ENCODE data around the gene WWC2. TPM values are rescaled to one million over a fixed set of nuclear protein-coding genes. Genes with fewer than 3 reads are reported as not detected.

The WWC2 gene
- total and polyA plus RNA-seq, 2 experiments from 2014 or later = 50.5 to 74.2 TPM

DNA sequence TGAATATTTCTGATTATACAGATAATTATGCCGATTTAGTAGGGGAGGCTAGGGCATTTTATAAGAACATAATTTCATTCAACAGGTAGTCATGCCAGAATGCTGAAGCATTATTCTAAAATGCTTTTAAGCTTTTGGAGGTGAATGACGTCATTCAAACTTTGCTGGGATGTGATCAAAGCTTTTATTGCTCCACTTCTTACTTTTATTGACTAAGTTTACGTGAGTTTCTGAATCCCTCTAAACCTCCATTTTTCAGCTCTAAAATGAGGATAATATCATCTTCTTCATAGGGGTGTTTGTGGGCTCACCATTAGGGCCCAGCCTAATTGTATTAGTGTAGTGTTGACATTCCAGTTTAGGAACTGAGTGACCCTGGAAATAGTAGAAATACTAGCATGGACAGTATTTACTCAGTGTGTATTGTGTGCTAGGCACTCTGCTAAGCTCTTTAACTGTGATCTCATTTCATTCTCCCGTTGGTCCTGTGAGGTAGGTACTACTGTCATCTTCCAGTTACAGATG, 3.0 kb downstream of the WWC2 start:
- H3K4me3 ChIP-seq = peak overlapping the region; percentile 88
- peaks cover 72% of the 10 kb centered on the region for H3K79me2 ChIP-seq (replicated peaks; ENCODE audit: insufficient read depth)
- peaks cover 18% of the 10 kb centered on the region for H3K27me3 Mint-ChIP-seq (ENCODE audit: insufficient read depth, low read depth, poor library complexity)
- H2AFZ ChIP-seq = no peak overlapping the region
- no peaks in the 10 kb centered on the region for H3F3A ChIP-seq (replicated peaks; ENCODE audit: low read depth)
- 0 out of 2 replicates have a peak overlapping the region, but pooled peaks have one; percentile 8 for H3K27ac Mint-ChIP-seq
- TF ChIP-seq JUNB (IDR thresholded peaks at IDR 0.05; ENCODE audit: unreplicated experiment) (no peak), ZNF331 (CRISPR knock-in tag; IDR thresholded peaks at IDR 0.05; ENCODE audit: low read depth) (no peak)
- no peaks in the 10 kb centered on the region for H3K9me2 ChIP-seq (ENCODE audit: insufficient read depth)
- H3K27ac ChIP-seq (ENCODE audit: low read depth) = no peak overlapping the region
- no peaks in the 10 kb centered on the region for H3K36me3 ChIP-seq (ENCODE audit: insufficient read depth)
- H3K27me3 ChIP-seq (ENCODE audit: insufficient read depth) = no peaks in the 10 kb centered on the region
- H3K9me3 Mint-ChIP-seq = no peaks in the 10 kb centered on the region
- H3K4me1 Mint-ChIP-seq = peaks cover 52% of the 10 kb centered on the region
- peaks cover 19% of the 10 kb centered on the region for H4K20me1 ChIP-seq (replicated peaks; ENCODE audit: insufficient read depth)
- H3K4me2 ChIP-seq = peak overlapping the region; percentile 80
- H3K36me3 Mint-ChIP-seq (ENCODE audit: low read depth) = no peaks in the 10 kb centered on the region; the same call in 2 of the 3 replicates
- no peak for DNase-seq (ENCODE audit: low spot score)
- ATAC-seq = no peak
- H3K4me3 Mint-ChIP-seq = peak overlapping the region; percentile 87
- peaks cover 54% of the 10 kb centered on the region for H3K4me1 ChIP-seq (ENCODE audit: insufficient read depth)

GRCh38 chr4:183105092-183105491, 6.0 kb downstream of the WWC2 start:
- 0 out of 2 replicates have a peak overlapping the region, but pooled peaks have one; percentile 1 for H3K4me3 ChIP-seq
- peaks cover 80% of the 10 kb centered on the region for H3K4me1 ChIP-seq (ENCODE audit: insufficient read depth)
- no peaks in the 10 kb centered on the region for H3K9me2 ChIP-seq (ENCODE audit: insufficient read depth)
- H3K27me3 ChIP-seq (ENCODE audit: insufficient read depth) = no peaks in the 10 kb centered on the region
- peak; percentile 71 for DNase-seq (ENCODE audit: low spot score)
- H3K36me3 ChIP-seq (ENCODE audit: insufficient read depth) = no peaks in the 10 kb centered on the region
- H3K27me3 Mint-ChIP-seq (ENCODE audit: insufficient read depth, low read depth, poor library complexity) = peaks cover 10% of the 10 kb centered on the region
- H3K4me1 Mint-ChIP-seq = peaks cover 66% of the 10 kb centered on the region
- H3K9me3 Mint-ChIP-seq = no peaks in the 10 kb centered on the region
- peak overlapping the region; percentile 87 for H3K27ac ChIP-seq (ENCODE audit: low read depth)
- no peaks in the 10 kb centered on the region; the same call in 2 of the 3 replicates for H3K36me3 Mint-ChIP-seq (ENCODE audit: low read depth)
- peak overlapping the region; percentile 5 for H3K4me2 ChIP-seq
- H3F3A ChIP-seq (replicated peaks; ENCODE audit: low read depth) = no peaks in the 10 kb centered on the region
- TF ChIP-seq, protein P1, sequence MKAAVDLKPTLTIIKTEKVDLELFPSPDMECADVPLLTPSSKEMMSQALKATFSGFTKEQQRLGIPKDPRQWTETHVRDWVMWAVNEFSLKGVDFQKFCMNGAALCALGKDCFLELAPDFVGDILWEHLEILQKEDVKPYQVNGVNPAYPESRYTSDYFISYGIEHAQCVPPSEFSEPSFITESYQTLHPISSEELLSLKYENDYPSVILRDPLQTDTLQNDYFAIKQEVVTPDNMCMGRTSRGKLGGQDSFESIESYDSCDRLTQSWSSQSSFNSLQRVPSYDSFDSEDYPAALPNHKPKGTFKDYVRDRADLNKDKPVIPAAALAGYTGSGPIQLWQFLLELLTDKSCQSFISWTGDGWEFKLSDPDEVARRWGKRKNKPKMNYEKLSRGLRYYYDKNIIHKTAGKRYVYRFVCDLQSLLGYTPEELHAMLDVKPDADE (IDR thresholded peaks at IDR 0.05) = no peak
- TF ChIP-seq POLR2AphosphoS5 (IDR thresholded peaks at IDR 0.05; ENCODE audit: low read depth) (0 out of 2 replicates have a peak, but pooled peaks have one; percentile 14), NANOG (IDR thresholded peaks at IDR 0.05; ENCODE audit: borderline replicate concordance) (peak; percentile 38; the same call in 1 of the 2 replicates), STAT1 (IDR thresholded peaks at IDR 0.05; ENCODE audit: unreplicated experiment) (no peak)
- peak; percentile 76 for ATAC-seq
- peaks cover 98% of the 10 kb centered on the region for H3K79me2 ChIP-seq (replicated peaks; ENCODE audit: insufficient read depth)
- H2AFZ ChIP-seq = no peak overlapping the region
- H4K20me1 ChIP-seq (replicated peaks; ENCODE audit: insufficient read depth) = peaks cover 33% of the 10 kb centered on the region
- H3K27ac Mint-ChIP-seq = peak overlapping the region; percentile 96
- peak overlapping the region; percentile 32; the same call in 1 of the 3 replicates for H3K4me3 Mint-ChIP-seq

- H2AFZ ChIP-seq = no peak overlapping the region
- TF ChIP-seq, protein P2, sequence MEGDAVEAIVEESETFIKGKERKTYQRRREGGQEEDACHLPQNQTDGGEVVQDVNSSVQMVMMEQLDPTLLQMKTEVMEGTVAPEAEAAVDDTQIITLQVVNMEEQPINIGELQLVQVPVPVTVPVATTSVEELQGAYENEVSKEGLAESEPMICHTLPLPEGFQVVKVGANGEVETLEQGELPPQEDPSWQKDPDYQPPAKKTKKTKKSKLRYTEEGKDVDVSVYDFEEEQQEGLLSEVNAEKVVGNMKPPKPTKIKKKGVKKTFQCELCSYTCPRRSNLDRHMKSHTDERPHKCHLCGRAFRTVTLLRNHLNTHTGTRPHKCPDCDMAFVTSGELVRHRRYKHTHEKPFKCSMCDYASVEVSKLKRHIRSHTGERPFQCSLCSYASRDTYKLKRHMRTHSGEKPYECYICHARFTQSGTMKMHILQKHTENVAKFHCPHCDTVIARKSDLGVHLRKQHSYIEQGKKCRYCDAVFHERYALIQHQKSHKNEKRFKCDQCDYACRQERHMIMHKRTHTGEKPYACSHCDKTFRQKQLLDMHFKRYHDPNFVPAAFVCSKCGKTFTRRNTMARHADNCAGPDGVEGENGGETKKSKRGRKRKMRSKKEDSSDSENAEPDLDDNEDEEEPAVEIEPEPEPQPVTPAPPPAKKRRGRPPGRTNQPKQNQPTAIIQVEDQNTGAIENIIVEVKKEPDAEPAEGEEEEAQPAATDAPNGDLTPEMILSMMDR (conservative IDR thresholded peaks at IDR 0.05; ENCODE audit: low read depth in 2 of 2) = peak in 1 of 2 experiments; percentile 47; a peak in 3 of 4 replicates
- TF ChIP-seq, protein P1 (IDR thresholded peaks at IDR 0.05) = no peak
- peak overlapping the region; percentile 19; the same call in 1 of the 2 replicates for H3K4me2 ChIP-seq
- H3F3A ChIP-seq (replicated peaks; ENCODE audit: low read depth) = no peaks in the 10 kb centered on the region
- DNase-seq (ENCODE audit: low spot score) (peak; percentile 43), ATAC-seq (no peak)
- no peaks in the 10 kb centered on the region for H3K9me3 Mint-ChIP-seq
- H3K27ac Mint-ChIP-seq = peak overlapping the region; percentile 85
- no peaks in the 10 kb centered on the region for H3K27me3 ChIP-seq (ENCODE audit: insufficient read depth)
- H3K4me1 ChIP-seq (ENCODE audit: insufficient read depth) = peaks cover 75% of the 10 kb centered on the region
- no peak overlapping the region for H3K4me3 ChIP-seq
- peak overlapping the region; percentile 61; the same call in 1 of the 2 replicates for H3K27ac ChIP-seq (ENCODE audit: low read depth)
- no peaks in the 10 kb centered on the region for H3K9me2 ChIP-seq (ENCODE audit: insufficient read depth)
- no peaks in the 10 kb centered on the region for H3K36me3 Mint-ChIP-seq (ENCODE audit: low read depth)
- peaks cover 29% of the 10 kb centered on the region for H4K20me1 ChIP-seq (replicated peaks; ENCODE audit: insufficient read depth)
- peaks cover 8% of the 10 kb centered on the region for H3K27me3 Mint-ChIP-seq (ENCODE audit: insufficient read depth, low read depth, poor library complexity)
- no peak overlapping the region; the same call in 2 of the 3 replicates for H3K4me3 Mint-ChIP-seq
- peaks cover 65% of the 10 kb centered on the region for H3K4me1 Mint-ChIP-seq
- no peaks in the 10 kb centered on the region for H3K36me3 ChIP-seq (ENCODE audit: insufficient read depth)
- H3K79me2 ChIP-seq (replicated peaks; ENCODE audit: insufficient read depth) = peaks cover 98% of the 10 kb centered on the region
These were observed 7.8 kb downstream of the WWC2 start for GRCh38 chr4:183106839-183107238.
